ENCODE measurements around the gene KRT75. TPM values are rescaled to one million over a fixed set of nuclear protein-coding genes. Genes with fewer than 3 reads are reported as not detected.
A peak's percentile ranks its signal among the peaks of the same experiment; 100 is the strongest.

The KRT75 gene
- total and polyA plus RNA-seq, 8 donors, result not detected

DNA sequence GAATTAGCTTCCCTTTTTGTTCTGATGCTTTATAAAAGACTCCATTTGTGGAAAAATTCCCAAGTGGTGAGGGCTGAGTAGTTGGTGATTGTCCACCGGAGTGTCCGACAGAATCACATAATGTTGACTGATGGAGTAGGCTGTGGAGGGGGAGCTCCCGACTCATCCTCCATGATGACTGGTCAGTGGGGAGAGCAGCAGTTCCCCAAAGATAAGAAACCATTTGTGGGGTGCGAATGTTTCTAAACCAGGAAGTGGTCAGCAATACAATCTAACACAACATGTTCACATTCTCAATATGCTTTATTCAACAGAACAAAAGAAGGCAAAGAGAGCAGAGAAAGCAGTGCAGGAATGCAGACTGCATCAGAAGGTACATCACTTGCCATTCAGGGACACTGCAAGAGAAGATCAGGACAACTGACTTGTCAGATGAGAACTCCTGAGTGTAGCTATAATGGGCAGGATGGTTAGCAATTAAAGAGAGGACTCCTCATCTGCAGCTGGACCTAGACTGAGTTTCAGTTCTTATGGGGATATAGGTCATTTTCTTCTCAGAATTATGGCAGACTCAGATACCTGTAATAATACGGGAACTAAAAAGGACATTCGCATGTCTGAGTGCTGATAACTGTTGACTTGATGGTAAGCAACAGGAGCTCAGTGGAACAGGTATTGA lies 12.3 kb upstream of the KRT75 start:
- H3K27me3 ChIP-seq, result peaks cover 0 to 18% (median 0%) of the 10 kb centered on the region in 3 donors
- H3K27ac ChIP-seq, result no peak overlapping the region
- no peak for DNase-seq
- no peak overlapping the region for H3K4me3 ChIP-seq
- H3K9me3 ChIP-seq, result no peaks in the 10 kb centered on the region
- 71 to 82% (median 77%) methylated on average over 6 of the region's 6 CpGs for WGBS, 5 donors
- TF ChIP-seq, protein P1, sequence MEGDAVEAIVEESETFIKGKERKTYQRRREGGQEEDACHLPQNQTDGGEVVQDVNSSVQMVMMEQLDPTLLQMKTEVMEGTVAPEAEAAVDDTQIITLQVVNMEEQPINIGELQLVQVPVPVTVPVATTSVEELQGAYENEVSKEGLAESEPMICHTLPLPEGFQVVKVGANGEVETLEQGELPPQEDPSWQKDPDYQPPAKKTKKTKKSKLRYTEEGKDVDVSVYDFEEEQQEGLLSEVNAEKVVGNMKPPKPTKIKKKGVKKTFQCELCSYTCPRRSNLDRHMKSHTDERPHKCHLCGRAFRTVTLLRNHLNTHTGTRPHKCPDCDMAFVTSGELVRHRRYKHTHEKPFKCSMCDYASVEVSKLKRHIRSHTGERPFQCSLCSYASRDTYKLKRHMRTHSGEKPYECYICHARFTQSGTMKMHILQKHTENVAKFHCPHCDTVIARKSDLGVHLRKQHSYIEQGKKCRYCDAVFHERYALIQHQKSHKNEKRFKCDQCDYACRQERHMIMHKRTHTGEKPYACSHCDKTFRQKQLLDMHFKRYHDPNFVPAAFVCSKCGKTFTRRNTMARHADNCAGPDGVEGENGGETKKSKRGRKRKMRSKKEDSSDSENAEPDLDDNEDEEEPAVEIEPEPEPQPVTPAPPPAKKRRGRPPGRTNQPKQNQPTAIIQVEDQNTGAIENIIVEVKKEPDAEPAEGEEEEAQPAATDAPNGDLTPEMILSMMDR (IDR thresholded peaks at IDR 0.05), result no peak
- TF ChIP-seq EP300 (IDR thresholded peaks at IDR 0.05) (no peak), POLR2A (IDR thresholded peaks at IDR 0.05) (no peak), POLR2AphosphoS5 (IDR thresholded peaks at IDR 0.05) (no peak)
- intact Hi-C loops (cut with DNase I; ENCODE audit: low total_unique reads), result no loop called here
- peaks cover 0 to 10% (median 5%) of the 10 kb centered on the region in 4 donors for H3K4me1 ChIP-seq
- H3K36me3 ChIP-seq, result no peaks in the 10 kb centered on the region

GRCh38 chr12:52445876-52446275 lies 11.7 kb upstream of the KRT75 start:
- no peaks in the 10 kb centered on the region for H3K36me3 ChIP-seq
- no peak overlapping the region for H3K4me3 ChIP-seq
- intact Hi-C loops (cut with DNase I; ENCODE audit: low total_unique reads), result no loop called here
- no peak for DNase-seq
- TF ChIP-seq EP300 (IDR thresholded peaks at IDR 0.05) (no peak), POLR2AphosphoS5 (IDR thresholded peaks at IDR 0.05) (no peak), POLR2A (IDR thresholded peaks at IDR 0.05) (no peak)
- TF ChIP-seq, protein P1 (IDR thresholded peaks at IDR 0.05), result no peak
- H3K27me3 ChIP-seq, result peaks cover 0 to 19% (median 0%) of the 10 kb centered on the region in 3 donors
- WGBS, 5 donors, result 49 to 85% (median 62%) methylated on average over 3 of the region's 3 CpGs
- no peak overlapping the region for H3K27ac ChIP-seq
- H3K9me3 ChIP-seq, result no peaks in the 10 kb centered on the region
- H3K4me1 ChIP-seq, result peaks cover 0 to 10% (median 5%) of the 10 kb centered on the region in 4 donors

DNA sequence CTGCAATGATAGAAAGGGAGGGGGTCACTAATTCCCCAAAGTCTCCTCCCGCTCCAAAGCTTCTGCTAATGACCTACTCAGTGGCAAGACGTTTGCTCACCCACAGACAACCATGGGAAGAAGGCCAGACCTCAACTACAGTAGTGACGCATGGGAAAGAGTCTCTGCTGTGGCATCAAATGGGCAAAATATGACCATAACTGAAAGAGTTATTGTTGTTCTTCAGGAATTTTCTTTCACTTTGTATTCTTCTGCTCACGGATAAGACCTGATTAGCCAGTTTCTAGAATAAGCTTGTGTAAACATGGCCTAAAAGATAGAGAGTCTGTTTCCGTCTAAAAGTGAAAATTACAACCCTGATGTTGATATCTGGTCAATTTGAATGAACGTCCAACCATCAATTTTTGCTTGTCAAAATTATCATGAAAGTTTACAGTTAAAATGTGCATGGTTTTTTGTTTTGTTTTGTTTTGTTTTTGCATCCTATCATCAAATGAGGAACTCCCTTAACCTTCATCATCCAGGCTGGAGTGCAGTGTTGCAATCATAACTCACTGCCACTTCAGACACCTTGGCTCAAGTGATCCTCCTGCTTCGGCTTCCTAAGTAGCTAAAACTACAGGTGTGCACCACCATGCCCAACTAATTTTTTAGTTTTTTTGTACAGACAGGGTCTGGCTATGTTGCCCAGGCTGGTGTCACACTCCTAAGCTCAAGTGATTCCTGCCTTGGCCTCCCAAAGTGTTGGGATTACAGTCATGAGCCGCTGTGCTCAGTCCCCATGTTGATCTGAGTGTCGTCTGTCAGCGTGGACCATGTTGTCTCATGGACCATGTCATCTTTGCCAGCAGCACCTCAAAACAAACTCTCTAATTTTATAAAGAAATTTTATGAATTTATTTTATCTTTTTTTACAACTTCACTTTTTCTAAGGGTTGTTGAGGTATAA lies 10.8 kb upstream of the KRT75 start:
- no peak overlapping the region for H3K4me3 ChIP-seq
- no peaks in the 10 kb centered on the region for H3K36me3 ChIP-seq
- peak in 1 of 2 donors; percentile 17 for DNase-seq
- peaks cover 0 to 25% (median 0%) of the 10 kb centered on the region in 3 donors for H3K27me3 ChIP-seq
- intact Hi-C loops (cut with DNase I; ENCODE audit: low total_unique reads), result no loop called here
- no peak overlapping the region for H3K27ac ChIP-seq
- no peaks in the 10 kb centered on the region for H3K9me3 ChIP-seq
- H3K4me1 ChIP-seq, result peaks cover 0 to 10% (median 5%) of the 10 kb centered on the region in 4 donors
- 48 to 66% (median 56%) methylated on average over 10 of the region's 10 CpGs for WGBS, 5 donors
- TF ChIP-seq EP300 (IDR thresholded peaks at IDR 0.05) (no peak), POLR2A (IDR thresholded peaks at IDR 0.05) (no peak), POLR2AphosphoS5 (IDR thresholded peaks at IDR 0.05) (no peak)
- TF ChIP-seq, protein P1 (IDR thresholded peaks at IDR 0.05), result no peak

DNA sequence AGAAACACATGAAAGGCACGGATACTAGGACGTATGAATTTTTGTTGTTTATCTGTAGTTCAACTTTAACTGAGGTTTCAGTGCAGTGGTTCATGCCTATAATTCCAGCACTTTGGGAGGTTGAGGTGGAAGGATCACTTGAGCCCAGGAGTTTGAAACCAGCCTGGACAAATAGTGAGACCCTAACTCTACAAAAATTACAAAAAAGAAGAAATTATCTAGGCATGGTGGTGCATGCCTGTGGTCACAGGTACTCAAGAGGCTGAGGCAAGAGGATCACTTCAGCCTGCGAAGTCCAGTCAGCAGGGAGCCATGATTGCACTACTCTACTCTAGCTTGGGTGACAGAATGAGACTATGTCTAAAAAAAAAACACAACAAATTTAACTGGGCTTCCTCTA lies 9.8 kb upstream of the KRT75 start:
- Histone ChIP-seq H3K9me3 (no peaks in the 10 kb centered on the region), H3K4me1 (peaks cover 0 to 10% (median 5%) of the 10 kb centered on the region in 4 donors), H3K36me3 (no peaks in the 10 kb centered on the region), H3K4me3 (no peak overlapping the region), H3K27me3 (peaks cover 0 to 34% (median 0%) of the 10 kb centered on the region in 3 donors), H3K27ac (no peak overlapping the region)
- WGBS, 5 donors, result 85 to 93% (median 88%) methylated on average over 3 of the region's 3 CpGs
- no peak for TF ChIP-seq EP300 (IDR thresholded peaks at IDR 0.05)
- no peak for TF ChIP-seq POLR2AphosphoS5 (IDR thresholded peaks at IDR 0.05)
- no peak for TF ChIP-seq POLR2A (IDR thresholded peaks at IDR 0.05)
- TF ChIP-seq, protein P1 (IDR thresholded peaks at IDR 0.05), result no peak
- intact Hi-C loops (cut with DNase I; ENCODE audit: low total_unique reads), result no loop called here
- DNase-seq, result no peak

Measured in stomach (tissue), 9 donors.